Measurements from ENCODE around the gene CLEC9A. TPM values are rescaled to one million over a fixed set of nuclear protein-coding genes. Genes with fewer than 3 reads are reported as not detected.

CLEC9A gene
- total RNA-seq, 6 experiments from 2014 or later: not detected

- Histone ChIP-seq H3K9me3 (no peaks in the 10 kb centered on the region), H3K27ac (no peak overlapping the region), H3K4me1 (peaks cover 0 to 4% (median 0%) of the 10 kb centered on the region in 4 donors), H3K27me3 (no peaks in the 10 kb centered on the region), H3K4me3 (no peak overlapping the region), H3K36me3 (no peaks in the 10 kb centered on the region)
- ATAC-seq (peak in 1 of 4 donors; percentile 28), DNase-seq (no peak)
- WGBS (ENCODE audit: insufficient coverage, low coverage, low lambda C conversion rate, missing lambda C conversion rate): 71% methylated on average over 3 of the region's 5 CpGs
- intact Hi-C loops (cut with DNase I): no loop called here
- TF ChIP-seq CTCF (IDR thresholded peaks at IDR 0.05) (no peak), POLR2A (IDR thresholded peaks at IDR 0.05) (no peak)
Observed at GRCh38 chr12:10082117-10082874, 51.8 kb downstream of the CLEC9A start.

DNA sequence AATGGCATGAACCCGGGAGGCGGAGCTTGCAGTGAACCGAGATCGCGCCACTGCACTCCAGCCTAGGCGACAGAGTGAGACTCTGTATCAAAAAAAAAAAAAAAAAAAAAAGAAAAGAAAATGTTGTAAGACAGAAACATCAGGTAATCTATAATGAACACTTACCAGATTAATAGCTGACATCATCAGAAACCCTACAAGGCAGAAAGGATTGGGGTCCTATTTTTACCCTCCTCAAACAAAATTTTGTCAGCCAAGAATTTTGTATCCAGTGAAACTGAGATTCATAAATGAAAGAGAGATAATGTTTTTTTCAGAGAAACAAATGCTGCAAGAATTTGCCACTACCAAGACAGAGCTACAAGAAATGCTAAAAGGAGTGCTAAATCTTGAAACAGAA is 54.3 kb downstream of the CLEC9A start:
- intact Hi-C loops (cut with DNase I): no loop called here
- Histone ChIP-seq H3K27ac (no peak overlapping the region), H3K4me3 (no peak overlapping the region), H3K27me3 (no peaks in the 10 kb centered on the region), H3K36me3 (no peaks in the 10 kb centered on the region), H3K9me3 (no peaks in the 10 kb centered on the region), H3K4me1 (peaks cover 0 to 17% (median 0%) of the 10 kb centered on the region in 4 donors)
- ATAC-seq (no peak), DNase-seq (no peak)
- TF ChIP-seq CTCF (IDR thresholded peaks at IDR 0.05) (no peak), POLR2A (IDR thresholded peaks at IDR 0.05) (no peak)
- 90% methylated on average over 6 of the region's 6 CpGs for WGBS (ENCODE audit: insufficient coverage, low coverage, low lambda C conversion rate, missing lambda C conversion rate)

DNA sequence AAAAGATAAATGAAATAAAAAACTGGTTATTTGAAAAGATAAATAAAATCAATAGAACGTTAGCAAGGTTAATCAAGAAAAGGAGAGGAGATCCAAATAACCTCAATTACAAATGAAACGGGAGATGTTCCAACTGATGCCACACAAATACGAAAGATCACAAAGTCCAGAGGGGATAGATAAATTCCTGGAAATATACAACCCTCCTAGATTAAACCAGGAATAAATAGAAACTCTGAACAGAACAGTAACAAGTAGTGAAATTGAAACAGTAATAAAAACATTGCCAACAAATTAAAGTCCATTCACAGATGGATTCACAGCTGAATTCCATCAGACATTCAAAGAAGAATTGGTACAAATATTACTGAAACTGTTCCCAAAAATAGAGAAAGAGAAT is 55.9 kb downstream of the CLEC9A start:
- Histone ChIP-seq H3K27ac (peak overlapping the region; percentile 18 to 74 (median 55)), H3K4me1 (peaks cover 0 to 17% (median 0%) of the 10 kb centered on the region in 4 donors), H3K9me3 (no peaks in the 10 kb centered on the region), H3K27me3 (no peaks in the 10 kb centered on the region), H3K36me3 (no peaks in the 10 kb centered on the region), H3K4me3 (no peak overlapping the region)
- no peak for TF ChIP-seq POLR2A (IDR thresholded peaks at IDR 0.05)
- TF ChIP-seq CTCF (IDR thresholded peaks at IDR 0.05): no peak
- intact Hi-C loops (cut with DNase I): no loop called here
- 28% methylated on average over 3 of the region's 3 CpGs for WGBS (ENCODE audit: insufficient coverage, low coverage, low lambda C conversion rate, missing lambda C conversion rate)
- ATAC-seq: peak; percentile 57 to 74 (median 70)
- no peak for DNase-seq

DNA sequence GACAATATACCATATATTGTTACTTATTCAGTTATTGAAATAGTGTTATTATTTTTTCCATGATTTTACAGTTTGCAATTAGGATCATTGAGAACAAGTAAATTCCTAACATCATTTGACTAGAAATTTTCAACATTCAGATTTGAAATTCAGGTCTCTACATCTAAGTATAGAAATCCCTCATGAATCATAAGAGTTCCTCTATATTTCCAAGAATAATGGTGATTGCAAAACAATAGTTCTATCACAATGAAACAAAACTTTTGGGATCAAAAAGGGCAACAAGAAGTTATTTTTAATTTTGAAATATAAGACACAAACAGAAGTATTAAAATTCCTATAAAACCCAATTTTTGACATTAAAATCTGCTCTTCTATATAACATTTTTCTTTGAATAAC is 57.5 kb downstream of the CLEC9A start:
- ATAC-seq: no peak
- Histone ChIP-seq H3K4me1 (peaks cover 0 to 17% (median 0%) of the 10 kb centered on the region in 4 donors), H3K27me3 (no peaks in the 10 kb centered on the region), H3K4me3 (no peak overlapping the region), H3K27ac (no peak overlapping the region), H3K9me3 (no peaks in the 10 kb centered on the region), H3K36me3 (no peaks in the 10 kb centered on the region)
- intact Hi-C loops (cut with DNase I): no loop called here
- DNase-seq: no peak
- TF ChIP-seq CTCF (IDR thresholded peaks at IDR 0.05) (no peak), POLR2A (IDR thresholded peaks at IDR 0.05) (no peak)
